NCI-H1694 treated with DMSO at 0.1 percent for 48 hours (cell line): Measurements from ENCODE around the gene GALNT17.

Experiments
- DNase-seq: peaks from one replicate; lab custom pipeline; 2025; lab: John Stamatoyannopoulos, UW

GALNT17 gene

GRCh38 chr7:71504697-71505441 lies 372.9 kb downstream of the GALNT17 start:
- no peak for DNase-seq

- no peak for DNase-seq
Measured at GRCh38 chr7:71506822-71507221, 374.9 kb downstream of the GALNT17 start.

GRCh38 chr7:71507680-71508602 lies 376.0 kb downstream of the GALNT17 start:
- no peak for DNase-seq

GRCh38 chr7:71509381-71509780 lies 377.4 kb downstream of the GALNT17 start:
- no peak for DNase-seq

- peak; percentile 57 for DNase-seq
Measured at GRCh38 chr7:71511361-71511807, 379.4 kb downstream of the GALNT17 start.

GRCh38 chr7:71517940-71518699 lies 386.2 kb downstream of the GALNT17 start:
- DNase-seq: no peak

- DNase-seq: no peak
Measured at GRCh38 chr7:71518880-71519279, 386.9 kb downstream of the GALNT17 start.

GRCh38 chr7:71521506-71521905 lies 389.6 kb downstream of the GALNT17 start:
- peak; percentile 90 for DNase-seq

GRCh38 chr7:71526106-71526505 lies 394.2 kb downstream of the GALNT17 start:
- DNase-seq: no peak

- no peak for DNase-seq
Measured at GRCh38 chr7:71527213-71527612, 395.3 kb downstream of the GALNT17 start.

- DNase-seq: peak; percentile 10
Measured at GRCh38 chr7:71535616-71536015, 403.7 kb downstream of the GALNT17 start.

GRCh38 chr7:71538210-71538609 lies 406.3 kb downstream of the GALNT17 start:
- DNase-seq: no peak

- no peak for DNase-seq
Measured at GRCh38 chr7:71539615-71540014, 407.7 kb downstream of the GALNT17 start.

GRCh38 chr7:71541707-71542353 lies 409.9 kb downstream of the GALNT17 start:
- no peak for DNase-seq

GRCh38 chr7:71543396-71543795 lies 411.5 kb downstream of the GALNT17 start:
- no peak for DNase-seq

GRCh38 chr7:71544816-71545215 lies 412.9 kb downstream of the GALNT17 start:
- DNase-seq: no peak

GRCh38 chr7:71547426-71547825 lies 415.5 kb downstream of the GALNT17 start:
- no peak for DNase-seq

GRCh38 chr7:71548746-71549145 lies 416.8 kb downstream of the GALNT17 start:
- no peak for DNase-seq

- no peak for DNase-seq
Measured at GRCh38 chr7:71553306-71553705, 421.4 kb downstream of the GALNT17 start.

- DNase-seq: no peak
Measured at GRCh38 chr7:71555758-71556157, 423.8 kb downstream of the GALNT17 start.

- no peak for DNase-seq
Measured at GRCh38 chr7:71558806-71559613, 427.1 kb downstream of the GALNT17 start.
